Skeletal muscle cell (primary cell): Measurements from ENCODE around the gene SLC26A6.

Experiments
- DNase-seq: peaks from one replicate; pipeline ENCODE4 v3.0.0-alpha.2; 2010; ENCODE audit warnings: low read depth
- H3K4me3 ChIP-seq: 2 replicates; pipeline ENCODE4 v1.5.1; 2011; ENCODE audit warnings: low read depth, mild to moderate bottlenecking, control low read depth, low read length, moderate library complexity

The SLC26A6 gene

GRCh38 chr3:48591436-48591835 lies 43.8 kb downstream of the SLC26A6 start:
- H3K4me3 ChIP-seq: no peak overlapping the region
- DNase-seq: no peak

GRCh38 chr3:48588230-48588629 lies 47.0 kb downstream of the SLC26A6 start:
- DNase-seq: no peak
- no peak overlapping the region for H3K4me3 ChIP-seq

- no peak for DNase-seq
- no peak overlapping the region for H3K4me3 ChIP-seq
Measured at GRCh38 chr3:48587686-48588085, 47.6 kb downstream of the SLC26A6 start.

- no peak overlapping the region for H3K4me3 ChIP-seq
- DNase-seq: no peak
Measured at GRCh38 chr3:48585411-48585810, 49.9 kb downstream of the SLC26A6 start.

- DNase-seq: no peak
- H3K4me3 ChIP-seq: no peak overlapping the region
Measured at GRCh38 chr3:48584836-48585235, 50.4 kb downstream of the SLC26A6 start.

- no peak overlapping the region for H3K4me3 ChIP-seq
- no peak for DNase-seq
Measured at GRCh38 chr3:48581621-48582481, 53.4 kb downstream of the SLC26A6 start.

GRCh38 chr3:48576647-48577046 lies 58.6 kb downstream of the SLC26A6 start:
- no peak overlapping the region for H3K4me3 ChIP-seq
- no peak for DNase-seq
